AG04450 (cell line): ENCODE data around the gene ZDHHC11. TPM values are rescaled to one million over a fixed set of nuclear protein-coding genes. Genes with fewer than 3 reads are reported as not detected.
"Not testable (repeated sequence)": the region's sequence is repeated elsewhere in the genome, so short reads cannot be mapped to it uniquely, and the experiment has no call there.

Source experiments
- CTCF ChIA-PET: fragments of 300-600, 350-600 bp; formaldehyde crosslinking; extraction: SDS; loops from one replicate; lab custom pipeline; 2022; ENCODE audit warnings: antibody characterized with exemption, inconsistent platforms; lab: Charles Lee
- POLR2A ChIA-PET: fragments of 350-600 bp; formaldehyde crosslinking; extraction: SDS; loops from one replicate; lab custom pipeline; 2021; ENCODE audit warnings: antibody characterized with exemption, inconsistent platforms; lab: Yijun Ruan, JAX
- DNase-seq: peaks from one replicate; pipeline ENCODE4 v3.0.0-alpha.2; 2011; ENCODE audit warnings: low read depth, low spot score
- H3K27ac ChIP-seq: one replicate; pipeline ENCODE4 v1.5.1; 2012; ENCODE audit warnings: low read depth, low read length, control low read depth
- H3K27me3 ChIP-seq: one replicate; pipeline ENCODE4 v1.6.0; 2012; ENCODE audit warnings: low read length; ENCODE audit not compliant: control insufficient read depth, insufficient read depth
- H3K4me3 ChIP-seq: 2 replicates; pipeline ENCODE4 v1.5.1; 2011; ENCODE audit warnings: mild to moderate bottlenecking, low read depth, low read length, control low read depth
- H3K9me3 ChIP-seq: 2 replicates; pipeline ENCODE4 v1.5.1; 2012; ENCODE audit warnings: low read length; ENCODE audit not compliant: control insufficient read depth, insufficient read depth
- polyA plus RNA-seq: library from polyadenylated mRNA; depleted of rRNA; stranded (reverse); fragments of >200 nt; gene quantifications from 2 replicates; pipeline ENCODE4 v1.2.3, GENCODE V29; 2011; rRNA removed
- TF ChIP-seq, protein P1 (sequence below): IDR thresholded peaks from 2 replicates; pipeline ENCODE4 v1.5.1; 2011; ENCODE audit warnings: low read depth, low read length, control low read depth, inconsistent platforms

Gene ZDHHC11
- polyA plus RNA-seq, 1 experiment: 0.26 TPM

- ChIA-PET POLR2A (no interaction called here), CTCF (no interaction called here)
- DNase-seq: no peak
- Histone ChIP-seq H3K27me3 (no peaks in the 10 kb centered on the region), H3K9me3 (no peaks in the 10 kb centered on the region), H3K27ac (no peak overlapping the region), H3K4me3 (no peak overlapping the region)
- TF ChIP-seq, protein P1, sequence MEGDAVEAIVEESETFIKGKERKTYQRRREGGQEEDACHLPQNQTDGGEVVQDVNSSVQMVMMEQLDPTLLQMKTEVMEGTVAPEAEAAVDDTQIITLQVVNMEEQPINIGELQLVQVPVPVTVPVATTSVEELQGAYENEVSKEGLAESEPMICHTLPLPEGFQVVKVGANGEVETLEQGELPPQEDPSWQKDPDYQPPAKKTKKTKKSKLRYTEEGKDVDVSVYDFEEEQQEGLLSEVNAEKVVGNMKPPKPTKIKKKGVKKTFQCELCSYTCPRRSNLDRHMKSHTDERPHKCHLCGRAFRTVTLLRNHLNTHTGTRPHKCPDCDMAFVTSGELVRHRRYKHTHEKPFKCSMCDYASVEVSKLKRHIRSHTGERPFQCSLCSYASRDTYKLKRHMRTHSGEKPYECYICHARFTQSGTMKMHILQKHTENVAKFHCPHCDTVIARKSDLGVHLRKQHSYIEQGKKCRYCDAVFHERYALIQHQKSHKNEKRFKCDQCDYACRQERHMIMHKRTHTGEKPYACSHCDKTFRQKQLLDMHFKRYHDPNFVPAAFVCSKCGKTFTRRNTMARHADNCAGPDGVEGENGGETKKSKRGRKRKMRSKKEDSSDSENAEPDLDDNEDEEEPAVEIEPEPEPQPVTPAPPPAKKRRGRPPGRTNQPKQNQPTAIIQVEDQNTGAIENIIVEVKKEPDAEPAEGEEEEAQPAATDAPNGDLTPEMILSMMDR: no peak
Measured at GRCh38 chr5:749101-749670, 101.6 kb downstream of the ZDHHC11 start.

- H3K27me3 ChIP-seq, H3K4me3 ChIP-seq, H3K9me3 ChIP-seq, POLR2A ChIA-PET, H3K27ac ChIP-seq, DNase-seq, CTCF ChIA-PET: not testable (repeated sequence)
Measured at GRCh38 chr5:748011-748980, 102.5 kb downstream of the ZDHHC11 start.

DNA sequence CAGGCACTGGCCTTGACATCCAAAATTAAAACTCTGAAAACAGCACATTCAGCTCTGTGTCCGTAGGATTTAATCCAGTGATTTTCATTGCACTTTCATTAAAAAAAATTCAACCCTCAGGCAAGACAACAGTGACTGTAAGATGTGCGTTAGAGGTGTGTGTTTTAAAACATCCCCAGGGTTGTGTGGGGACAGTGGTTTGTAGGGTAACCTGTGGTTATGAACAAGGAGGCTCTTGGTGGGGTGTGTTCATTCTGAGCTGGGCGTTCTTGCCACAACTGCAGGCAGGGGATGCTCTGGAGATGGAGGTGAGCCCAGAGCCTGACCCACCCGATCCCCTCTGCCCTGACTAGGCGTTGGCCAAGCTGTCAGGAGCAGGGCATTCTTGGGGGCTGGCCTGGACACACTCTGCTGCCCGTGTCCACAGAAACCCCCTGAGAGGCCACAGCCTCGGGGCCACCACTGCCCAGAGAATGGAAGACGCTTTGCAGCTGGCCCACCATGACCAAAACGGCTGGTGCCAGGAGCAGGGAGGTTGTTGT is 103.4 kb downstream of the ZDHHC11 start:
- H3K9me3 ChIP-seq, DNase-seq, POLR2A ChIA-PET, CTCF ChIA-PET, H3K4me3 ChIP-seq, H3K27ac ChIP-seq, H3K27me3 ChIP-seq: not testable (repeated sequence)

DNA sequence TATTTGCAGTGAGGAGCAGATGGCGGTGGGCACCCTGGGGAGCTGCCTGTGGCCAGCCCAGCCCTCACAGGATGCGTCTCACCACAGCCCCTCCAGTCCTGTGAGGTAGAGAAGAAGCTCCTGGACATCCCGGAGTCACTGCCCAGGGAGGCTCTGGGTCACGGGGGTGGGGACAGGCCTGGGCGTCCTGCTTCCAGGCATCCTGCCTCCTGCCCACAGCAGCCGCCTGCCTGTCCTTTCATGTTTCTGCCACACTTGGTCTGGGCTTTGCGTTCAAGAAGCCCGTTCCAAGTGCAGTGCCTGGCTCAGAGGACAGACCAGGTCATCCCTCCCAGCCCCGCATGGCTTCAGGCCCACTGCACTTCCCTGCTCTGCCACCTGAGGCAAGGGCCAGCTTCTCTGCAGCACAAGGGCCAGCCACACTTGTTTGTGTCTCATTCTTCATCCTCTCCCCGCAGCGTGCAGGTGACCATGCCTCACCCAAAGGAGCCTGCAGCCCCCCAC is 104.5 kb downstream of the ZDHHC11 start:
- H3K4me3 ChIP-seq: no peak overlapping the region
- no peaks in the 10 kb centered on the region for H3K9me3 ChIP-seq
- no peak for DNase-seq
- CTCF ChIA-PET: no interaction called here
- H3K27ac ChIP-seq: no peak overlapping the region
- H3K27me3 ChIP-seq: peaks cover 4% of the 10 kb centered on the region
- TF ChIP-seq, protein P1: no peak
- POLR2A ChIA-PET: no interaction called here

Other genes starting within 250 kb of the ZDHHC11 start
- gene CEP72, start 238.6 kb downstream of the ZDHHC11 start, polyA plus RNA-seq: 0.66 and 0.91 TPM in 2 replicates
- 0.05 and 0.06 TPM in 2 replicates for gene TPPP, start 157.6 kb downstream of the ZDHHC11 start, polyA plus RNA-seq
- not detected in 2 replicates for gene ZDHHC11B, start 66.3 kb downstream of the ZDHHC11 start, polyA plus RNA-seq
- 10.6 and 14.4 TPM in 2 replicates for gene BRD9, start 41.8 kb upstream of the ZDHHC11 start, polyA plus RNA-seq
- gene TRIP13, start 41.9 kb upstream of the ZDHHC11 start, polyA plus RNA-seq: 13.8 and 14.4 TPM in 2 replicates
- gene NKD2, start 157.8 kb upstream of the ZDHHC11 start, polyA plus RNA-seq: not detected in 2 replicates